G401 (cell line): Measurements from ENCODE around the gene AS3MT. TPM values are rescaled to one million over a fixed set of nuclear protein-coding genes. Genes with fewer than 3 reads are reported as not detected.
"Not testable (repeated sequence)": the region's sequence is repeated elsewhere in the genome, so short reads cannot be mapped to it uniquely, and the experiment has no call there.

Experiments
- DNase-seq: peaks from one replicate; pipeline ENCODE4 v3.0.0-alpha.2; 2015; ENCODE audit warnings: low spot score
- in situ Hi-C: cut with HindIII; loops from 2 replicates; pipeline ENCODE4 v1.10.0; 2016; ENCODE audit warnings: low sequenced_read_pairs, mixed read lengths
- total RNA-seq: library from RNA; depleted of rRNA; stranded (reverse); fragments of >200 nt; shearing (Covaris generic); gene quantifications from 2 replicates; pipeline ENCODE4 v1.2.3, GENCODE V29; 2014

The AS3MT gene
- total RNA-seq, 1 experiment from 2014 or later = 1.4 TPM

DNA sequence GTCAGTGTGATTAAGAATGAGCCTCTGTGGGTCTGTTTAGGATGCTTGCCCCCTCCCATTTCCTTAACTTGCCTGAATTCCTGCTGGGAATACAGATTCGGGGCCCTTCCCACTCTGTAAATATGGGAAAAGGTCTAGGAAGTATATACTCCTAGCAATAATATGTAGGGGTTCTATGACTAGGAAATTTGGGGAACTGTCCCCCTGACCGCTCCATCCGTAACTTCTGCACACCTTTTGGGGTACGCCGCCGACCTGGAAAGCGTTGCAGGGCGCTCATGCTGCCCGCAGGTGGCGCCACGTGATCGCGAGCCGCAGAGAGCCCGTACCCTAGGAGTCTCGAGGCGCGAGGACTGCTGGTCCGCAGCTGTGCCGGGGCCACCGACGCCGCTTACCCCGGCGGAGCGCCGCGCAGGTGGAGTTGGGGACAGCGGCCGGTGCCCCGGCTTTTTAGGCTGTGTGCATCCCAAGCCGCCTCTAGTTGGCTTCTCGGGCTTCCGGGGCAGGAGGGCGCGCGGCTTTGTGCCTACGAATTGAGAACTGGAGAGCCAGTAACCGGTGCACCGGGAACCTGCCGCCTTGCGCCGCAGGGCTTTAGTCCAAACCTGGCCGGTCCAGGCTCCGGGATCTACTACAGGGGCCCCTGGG is 48.2 kb downstream of the AS3MT start:
- in situ Hi-C loops = no loop called here
- peak; percentile 78 for DNase-seq

DNA sequence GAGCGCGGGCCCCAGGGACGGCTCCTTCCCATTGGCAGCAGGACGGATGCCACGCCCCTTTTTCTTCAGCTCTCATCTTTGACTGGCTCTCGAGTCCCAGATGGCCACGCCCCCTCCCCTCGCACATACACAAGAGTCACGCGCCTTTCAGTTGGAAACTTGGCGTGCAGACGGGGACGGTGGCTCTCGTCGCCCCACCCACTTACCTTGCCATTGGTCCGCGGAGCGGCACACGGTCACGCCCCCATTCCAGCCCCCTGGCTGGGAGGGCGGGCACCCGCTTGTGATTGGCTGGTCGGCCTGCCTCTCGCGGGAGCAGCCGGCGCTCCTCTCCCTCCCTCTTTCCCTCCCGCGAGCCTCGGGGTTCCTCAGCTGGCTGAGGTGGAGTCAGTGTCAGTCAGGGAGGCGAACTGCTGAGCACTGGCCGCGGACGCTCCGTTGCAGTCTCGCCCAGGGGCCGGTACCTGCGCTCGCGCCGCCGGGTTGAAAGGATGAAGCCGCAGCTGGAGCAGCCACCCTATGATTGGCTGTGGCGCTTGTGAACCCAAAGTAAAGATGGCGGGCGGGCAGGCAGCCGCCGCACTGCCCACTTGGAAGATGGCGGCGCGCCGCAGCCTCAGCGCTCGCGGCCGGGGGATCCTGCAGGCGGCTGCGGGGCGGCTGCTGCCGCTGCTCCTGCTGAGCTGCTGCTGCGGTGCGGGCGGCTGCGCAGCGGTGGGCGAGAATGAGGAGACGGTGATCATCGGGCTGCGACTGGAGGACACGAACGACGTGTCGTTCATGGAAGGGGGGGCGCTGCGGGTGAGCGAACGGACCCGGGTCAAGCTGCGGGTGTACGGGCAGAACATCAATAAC is 48.9 kb downstream of the AS3MT start, which contains the start of gene CNNM2:
Gene CNNM2, plus strand, starts transcription at position 333 of the 855 bp plus-strand sequence. Its CDS starts 187 bp downstream, at position 520.
- in situ Hi-C loops = no loop called here
- DNase-seq = peak; percentile 100

DNA sequence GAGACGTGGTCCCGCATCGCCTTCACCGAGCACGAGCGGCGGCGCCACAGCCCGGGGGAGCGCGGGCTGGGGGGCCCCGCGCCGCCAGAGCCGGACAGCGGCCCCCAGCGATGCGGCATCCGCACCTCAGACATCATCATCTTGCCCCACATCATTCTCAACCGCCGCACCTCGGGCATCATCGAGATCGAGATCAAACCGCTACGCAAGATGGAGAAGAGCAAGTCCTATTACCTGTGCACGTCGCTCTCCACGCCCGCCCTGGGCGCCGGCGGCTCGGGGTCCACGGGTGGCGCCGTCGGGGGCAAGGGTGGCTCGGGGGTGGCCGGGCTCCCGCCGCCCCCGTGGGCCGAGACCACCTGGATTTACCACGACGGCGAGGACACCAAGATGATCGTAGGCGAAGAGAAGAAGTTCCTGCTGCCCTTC is 49.6 kb downstream of the AS3MT start:
- in situ Hi-C loops = no loop called here
- peak; percentile 15 for DNase-seq

DNA sequence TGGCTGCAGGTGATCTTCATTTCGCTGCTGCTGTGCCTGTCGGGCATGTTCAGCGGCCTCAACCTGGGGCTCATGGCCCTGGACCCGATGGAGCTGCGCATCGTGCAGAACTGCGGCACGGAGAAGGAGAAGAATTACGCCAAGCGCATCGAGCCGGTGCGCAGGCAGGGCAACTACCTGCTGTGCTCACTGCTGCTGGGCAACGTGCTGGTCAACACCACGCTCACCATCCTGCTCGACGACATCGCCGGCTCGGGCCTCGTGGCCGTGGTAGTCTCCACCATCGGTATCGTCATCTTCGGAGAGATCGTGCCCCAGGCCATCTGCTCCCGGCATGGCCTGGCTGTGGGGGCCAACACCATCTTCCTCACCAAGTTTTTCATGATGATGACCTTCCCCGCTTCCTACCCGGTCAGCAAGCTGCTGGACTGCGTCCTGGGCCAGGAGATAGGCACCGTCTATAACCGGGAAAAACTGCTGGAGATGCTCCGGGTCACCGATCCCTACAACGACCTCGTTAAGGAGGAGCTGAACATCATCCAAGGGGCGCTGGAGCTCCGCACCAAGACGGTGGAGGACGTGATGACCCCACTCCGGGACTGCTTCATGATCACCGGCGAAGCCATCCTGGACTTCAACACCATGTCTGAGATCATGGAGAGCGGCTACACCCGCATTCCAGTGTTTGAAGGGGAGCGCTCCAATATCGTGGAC is 50.1 kb downstream of the AS3MT start:
- in situ Hi-C loops = no loop called here
- DNase-seq = peak; percentile 49

DNA sequence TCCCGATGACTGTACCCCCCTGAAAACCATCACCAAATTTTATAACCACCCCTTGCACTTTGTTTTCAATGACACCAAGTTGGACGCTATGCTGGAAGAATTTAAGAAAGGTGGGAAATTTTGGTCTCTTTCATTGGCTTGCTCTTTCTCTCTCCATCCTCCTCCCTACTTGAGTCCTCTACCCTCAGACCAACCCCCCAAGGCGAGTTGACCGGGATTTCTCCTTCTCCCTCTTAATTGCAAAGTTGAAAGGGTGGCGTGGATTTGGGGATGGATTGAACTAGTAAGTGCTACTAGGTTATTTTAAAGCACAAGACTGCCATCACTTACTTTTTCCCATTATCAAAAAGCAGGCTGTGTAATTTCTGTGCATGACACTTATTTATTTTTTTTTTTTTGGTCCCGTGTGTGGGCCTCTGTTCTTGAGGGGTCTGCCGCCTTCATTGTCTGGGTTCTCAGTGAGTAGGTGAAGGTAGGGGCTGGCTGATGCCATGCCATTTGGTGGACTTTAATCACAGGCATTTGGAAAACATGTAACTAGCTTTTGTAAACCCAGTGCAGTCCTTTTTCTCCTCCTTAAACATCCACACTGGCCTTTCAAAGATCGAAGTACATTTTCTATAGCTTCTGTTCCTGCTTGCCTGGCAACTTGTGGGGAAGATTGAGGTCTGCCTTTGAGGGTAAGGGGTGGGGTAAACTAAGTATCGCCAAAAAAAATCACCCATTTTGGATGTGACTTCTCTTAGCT is 50.9 kb downstream of the AS3MT start:
- DNase-seq = peak; percentile 50

DNA sequence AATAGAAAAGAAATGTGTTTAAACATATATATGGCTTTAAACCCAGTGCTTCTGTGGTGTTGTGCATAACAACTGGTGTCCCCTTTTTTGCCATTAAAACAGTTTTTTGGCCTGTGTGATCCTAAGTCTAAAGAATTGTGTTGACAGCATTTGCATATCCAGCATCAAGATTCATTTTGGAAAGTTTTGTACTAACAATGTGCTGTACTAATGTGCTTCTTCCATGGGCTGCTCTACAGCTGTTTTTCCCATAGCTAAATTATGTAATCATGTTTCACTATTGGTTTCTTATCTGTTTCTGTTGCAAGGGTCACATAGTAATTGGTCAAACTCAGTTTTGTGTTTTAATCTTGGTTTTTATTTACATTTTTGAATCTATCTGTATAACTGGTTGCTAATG is 54.3 kb downstream of the AS3MT start:
- no peak for DNase-seq
- in situ Hi-C loops = no loop called here

More for the DNA sequence above, 50.9 kb downstream of the AS3MT start:
- in situ Hi-C loops = no loop called here

DNA sequence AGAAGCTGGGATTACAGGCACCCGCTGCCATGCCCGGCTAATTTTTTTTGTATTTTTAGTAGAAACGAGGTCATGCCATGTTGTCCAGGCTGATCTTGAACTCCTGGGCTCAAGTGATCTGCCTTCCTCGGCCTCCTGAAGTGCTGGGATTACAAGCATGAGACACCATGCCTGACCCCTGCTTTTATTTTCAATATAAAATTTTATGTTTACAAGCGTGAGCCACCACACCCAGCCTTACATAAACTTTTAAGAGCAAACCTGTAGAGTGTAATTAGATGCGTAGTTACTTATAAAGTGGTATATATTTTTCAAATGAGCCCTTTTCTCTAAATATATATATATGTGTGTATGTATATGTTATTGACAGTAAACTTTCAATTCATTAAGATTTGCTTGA is 57.6 kb downstream of the AS3MT start:
- in situ Hi-C loops = no loop called here
- no peak for DNase-seq

DNA sequence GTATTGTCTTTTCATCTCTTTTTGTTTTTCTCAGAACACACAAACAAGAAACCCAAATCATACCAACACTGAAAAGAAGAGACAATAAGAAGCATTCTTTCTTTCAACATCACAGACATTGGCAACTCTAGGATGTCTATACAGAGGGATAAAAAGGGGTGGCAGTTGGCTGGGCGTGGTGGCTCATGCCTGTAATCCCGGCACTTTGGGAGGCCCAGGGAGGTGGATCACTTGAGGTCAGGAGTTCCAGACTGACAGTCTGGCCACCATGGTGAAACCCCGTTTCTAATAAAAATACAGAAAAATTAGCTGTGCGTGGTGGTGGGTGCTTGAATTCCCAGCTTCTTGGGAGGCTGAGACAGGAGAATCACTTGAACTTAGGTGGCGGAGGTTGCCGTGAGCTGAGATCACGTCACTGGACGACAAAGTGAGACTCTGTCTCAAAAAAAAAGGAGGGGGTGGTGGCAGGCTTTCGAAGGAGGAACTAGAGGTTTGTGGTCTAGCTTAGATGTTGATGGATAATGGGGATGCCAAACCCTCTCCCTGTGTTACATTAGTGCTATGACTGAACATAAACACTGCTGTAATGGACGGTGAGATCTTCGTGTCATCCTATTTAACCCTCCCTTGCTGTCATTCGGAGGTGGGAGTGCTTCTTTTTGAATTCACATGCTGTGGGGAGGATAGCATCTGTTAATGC is 58.2 kb downstream of the AS3MT start:
- no peak for DNase-seq
- in situ Hi-C loops = no loop called here

DNA sequence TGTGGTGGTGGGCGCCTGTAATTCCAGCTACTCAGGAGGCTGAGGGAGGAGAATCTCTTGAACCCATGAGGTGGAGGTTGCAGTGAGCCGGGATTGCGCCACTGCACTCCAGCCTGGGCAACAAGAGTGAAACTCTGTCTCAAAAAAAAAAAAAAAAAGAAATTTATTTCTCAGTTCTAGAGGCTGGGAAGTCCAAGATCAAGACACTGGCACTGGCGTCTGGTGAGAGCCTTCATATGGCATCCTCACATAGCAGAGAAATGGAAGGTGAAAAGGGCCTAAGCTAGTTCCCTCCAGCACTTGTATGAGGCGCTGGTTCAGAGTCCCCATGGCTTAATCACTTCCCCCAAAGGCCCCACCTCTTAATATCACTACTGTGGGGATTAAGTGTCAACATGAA is 59.2 kb downstream of the AS3MT start:
- in situ Hi-C loops, DNase-seq: not testable (repeated sequence)

DNA sequence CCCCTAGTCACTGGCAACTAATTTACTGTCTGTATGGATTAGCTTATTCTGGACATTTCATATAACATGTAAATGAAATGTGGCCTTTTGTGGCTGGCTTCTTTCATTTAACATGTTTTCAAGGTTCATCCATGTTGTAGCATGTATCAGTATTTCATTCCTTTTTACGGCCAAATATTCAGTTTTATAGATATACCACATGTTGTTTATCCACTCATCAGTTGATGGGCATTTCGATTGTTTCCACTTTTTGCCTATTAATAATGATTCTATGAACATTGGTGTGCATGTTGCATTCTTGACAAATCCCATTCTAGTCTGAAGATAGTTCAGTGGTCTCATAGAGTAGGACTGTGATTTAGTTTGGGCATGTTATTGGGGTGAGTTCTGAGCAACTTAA is 61.5 kb downstream of the AS3MT start:
- in situ Hi-C loops = no loop called here
- no peak for DNase-seq

DNA sequence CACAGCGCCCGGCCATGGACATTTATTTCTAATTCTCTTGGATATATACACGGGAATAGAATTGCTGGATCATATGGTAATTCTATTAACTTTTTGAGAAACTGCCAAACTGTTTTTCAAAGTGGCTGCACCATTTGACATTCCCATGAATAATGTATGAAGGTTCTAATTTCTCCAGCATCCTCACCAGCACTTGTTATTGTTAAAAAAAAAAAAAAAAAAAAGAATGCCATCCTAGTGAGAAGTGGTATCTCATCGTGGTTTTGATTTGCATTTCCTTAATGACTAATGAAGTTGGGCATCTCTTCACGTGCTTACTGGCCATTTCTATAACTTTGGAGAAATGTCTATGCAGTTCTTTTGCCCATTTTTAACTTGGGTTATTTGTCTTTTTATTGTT is 62.4 kb downstream of the AS3MT start:
- in situ Hi-C loops = no loop called here
- DNase-seq = no peak

DNA sequence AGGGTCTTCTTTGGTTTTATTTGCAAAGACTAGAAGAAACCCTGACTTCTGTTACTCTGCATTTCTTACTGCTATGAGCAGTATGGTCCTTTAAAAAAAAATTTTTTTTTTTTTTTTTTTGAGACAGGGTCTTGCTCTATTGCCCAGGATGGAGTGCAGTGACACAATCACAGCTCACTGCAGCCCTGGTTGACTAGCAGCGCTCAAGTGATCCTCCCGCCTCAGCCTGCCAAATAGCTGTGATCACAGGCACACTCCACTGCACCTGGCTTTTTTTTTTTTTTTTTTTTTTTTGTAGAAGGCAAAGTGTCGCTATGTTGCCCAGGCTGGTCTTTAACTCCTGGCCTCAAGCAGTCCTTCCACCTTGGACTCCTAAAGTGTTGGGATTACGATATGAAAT is 66.2 kb downstream of the AS3MT start:
- DNase-seq = peak; percentile 8
- in situ Hi-C loops = no loop called here

DNA sequence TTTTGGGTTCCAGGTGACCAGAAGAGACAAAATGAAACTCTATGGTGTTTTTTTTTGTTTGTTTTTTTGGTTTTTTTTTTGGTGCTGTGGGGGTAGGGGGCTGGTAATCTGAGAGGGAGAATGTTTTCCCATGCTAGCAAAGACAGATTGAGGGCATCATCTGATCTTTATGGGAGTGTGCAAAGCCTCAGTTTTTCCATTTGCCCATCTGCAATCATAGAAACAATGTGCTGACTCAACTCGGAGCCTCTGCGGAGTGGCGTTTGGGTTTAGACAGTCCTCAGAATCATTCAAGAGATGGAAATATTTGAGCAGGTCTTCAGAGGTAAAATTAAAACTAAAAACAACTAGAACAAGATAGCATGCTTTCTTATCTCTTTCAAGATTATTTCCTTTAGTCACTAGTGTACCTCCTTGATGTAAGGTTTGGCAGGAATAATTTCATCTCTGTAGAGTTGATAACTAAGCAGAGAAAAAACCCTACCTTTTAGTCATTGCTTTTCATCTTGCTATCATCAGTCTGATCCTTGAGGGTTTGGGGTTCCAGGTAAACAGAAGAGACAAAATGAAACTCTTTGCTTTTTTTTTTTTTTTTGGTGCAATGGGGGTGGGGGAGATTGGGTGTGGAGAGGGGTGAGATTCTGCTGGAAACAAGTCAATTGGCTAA is 66.8 kb downstream of the AS3MT start:
- in situ Hi-C loops = no loop called here
- DNase-seq = no peak

DNA sequence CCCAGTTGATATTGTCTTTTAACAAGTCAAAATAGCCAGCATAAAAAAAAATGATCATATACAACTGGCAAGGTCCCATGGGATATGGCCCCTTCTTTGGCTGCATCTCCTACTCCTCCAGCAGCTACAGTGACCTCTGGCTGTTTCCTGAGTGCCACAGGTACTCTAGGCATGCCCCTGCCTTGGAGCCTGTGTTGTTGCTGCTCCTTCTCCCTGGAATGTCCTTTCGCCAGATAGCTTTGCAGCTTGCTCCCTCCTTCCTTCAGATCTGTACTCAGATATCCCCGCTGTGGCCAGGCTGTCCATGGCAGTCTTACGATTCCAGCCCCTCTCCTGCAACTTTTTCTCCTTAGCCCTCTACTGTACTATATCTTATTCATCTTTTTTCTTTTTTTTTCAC is 72.1 kb downstream of the AS3MT start:
- no peak for DNase-seq
- in situ Hi-C loops = no loop called here

DNA sequence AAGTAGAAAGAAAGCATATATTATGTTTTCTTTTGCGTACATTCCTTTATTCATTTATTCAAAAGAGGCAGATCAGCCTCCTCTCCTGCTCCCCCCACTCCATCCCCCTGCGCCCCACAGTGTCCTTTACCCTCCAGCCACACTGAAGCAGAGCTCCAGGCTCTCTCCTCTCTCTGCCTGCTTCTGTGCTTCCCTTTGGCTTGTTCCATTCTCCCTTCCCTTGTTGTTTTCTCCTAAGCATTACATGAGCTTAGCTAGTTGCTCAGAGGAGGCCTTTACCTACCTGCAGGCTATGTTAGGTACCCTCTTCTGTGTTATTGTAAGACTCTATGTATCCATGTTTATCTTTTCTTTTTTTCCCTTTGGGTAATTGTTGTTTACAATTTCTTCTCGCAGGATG is 76.2 kb downstream of the AS3MT start:
- DNase-seq = no peak
- in situ Hi-C loops = no loop called here

DNA sequence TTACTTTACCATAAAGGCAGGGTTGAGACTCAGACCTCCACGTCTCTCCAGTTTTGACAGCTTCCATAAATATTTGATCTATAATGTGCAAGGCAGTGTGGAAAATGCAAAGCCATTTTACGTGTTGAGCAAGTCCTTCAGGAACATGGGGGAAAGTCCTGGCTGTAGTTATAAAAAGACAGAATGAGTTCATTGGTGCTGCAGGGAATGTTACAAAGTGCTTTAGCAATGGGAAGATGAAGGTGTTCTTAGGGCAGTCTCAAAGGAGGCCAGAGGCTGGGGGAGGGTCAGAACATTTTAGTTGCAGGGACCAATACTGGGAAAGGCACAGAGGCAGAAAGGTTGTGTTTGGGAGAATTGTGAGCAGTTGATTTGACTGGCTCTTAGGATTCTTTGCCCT is 76.7 kb downstream of the AS3MT start:
- DNase-seq = no peak
- in situ Hi-C loops = no loop called here

DNA sequence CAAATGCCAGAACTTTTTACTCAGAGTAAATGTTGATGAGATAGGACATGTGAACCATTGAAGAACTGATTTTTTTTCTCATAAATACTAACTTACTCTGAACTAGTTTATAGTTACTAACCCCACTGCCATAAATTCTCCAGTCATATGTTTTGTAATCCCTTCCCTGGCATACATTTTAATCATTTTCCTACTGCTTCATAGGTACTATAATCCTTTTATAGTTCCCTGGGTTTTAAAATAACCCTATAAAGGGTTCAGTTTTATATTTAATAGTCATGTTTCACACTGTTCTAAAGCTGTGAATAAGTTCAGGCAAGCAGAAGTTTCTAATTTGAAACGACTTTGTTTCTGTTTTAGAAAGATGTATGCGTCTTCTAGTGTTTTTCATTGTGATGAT is 77.7 kb downstream of the AS3MT start:
- no peak for DNase-seq
- in situ Hi-C loops = no loop called here

DNA sequence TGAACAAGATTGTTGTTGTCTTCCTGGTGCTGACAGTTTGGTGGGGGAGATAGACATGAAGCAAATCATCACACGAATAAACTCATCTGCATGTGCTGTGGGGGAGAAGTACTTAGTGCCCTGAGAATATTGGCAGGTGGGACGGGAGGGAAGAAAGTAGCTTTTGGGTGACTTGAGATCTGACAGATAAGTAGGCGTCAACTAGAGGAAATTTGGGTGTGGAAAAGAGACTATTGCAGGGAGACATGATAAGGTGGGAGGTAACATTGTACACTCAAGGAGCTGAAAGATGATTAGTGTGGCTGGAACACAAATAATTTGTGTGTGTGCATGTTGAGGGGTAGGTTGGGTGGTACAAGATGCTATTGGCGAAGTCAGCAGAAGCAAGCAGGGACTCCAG is 78.9 kb downstream of the AS3MT start:
- no peak for DNase-seq
- in situ Hi-C loops = no loop called here
